Activated T-cell treated with anti-CD3 and anti-CD28 coated beads, Interleukin-2, amount 50 U/mL, for 4 hours (primary cell): ENCODE results near the gene SLCO3A1. TPM values are rescaled to one million over a fixed set of nuclear protein-coding genes. Genes with fewer than 3 reads are reported as not detected.
"Not testable (repeated sequence)": the region's sequence is repeated elsewhere in the genome, so short reads cannot be mapped to it uniquely, and the experiment has no call there.

ENCODE experiments used
- ATAC-seq, 2 donors: fragments of 200-7000 bp; cut with Tn5 transposase; one replicate each; pipeline ENCODE4 v1.10.0; 2021
- DNase-seq: peaks from one replicate; pipeline ENCODE4 v3.0.0-alpha.2; 2020
- H3K27me3 Mint-ChIP-seq: one replicate; pipeline ENCODE4 v1.8.0; 2021; ENCODE audit warnings: low read depth, mixed read lengths
- H3K36me3 Mint-ChIP-seq: one replicate; pipeline ENCODE4 v1.8.0; 2022; ENCODE audit warnings: mixed read lengths; ENCODE audit not compliant: insufficient read depth
- H3K4me1 Mint-ChIP-seq: one replicate; pipeline ENCODE4 v1.8.0; 2021; ENCODE audit warnings: low read depth, mixed read lengths
- H3K4me3 Mint-ChIP-seq: one replicate; pipeline ENCODE4 v1.8.0; 2021; ENCODE audit warnings: mild to moderate bottlenecking, moderate library complexity, mixed read lengths
- H3K9me3 Mint-ChIP-seq: one replicate; pipeline ENCODE4 v1.8.0; 2021; ENCODE audit warnings: mixed read lengths
- total RNA-seq, 3 donors: library from RNA; stranded (reverse); gene quantifications; one replicate each; pipeline ENCODE4 v1.2.1, GENCODE V29; 2021

SLCO3A1 gene
- total RNA-seq, 3 donors from 2014 or later, result 3.6 to 6.1 (median 4.8) TPM

- Mint-ChIP-seq H3K9me3 (no peaks in the 10 kb centered on the region), H3K4me1 (peaks cover 39% of the 10 kb centered on the region), H3K36me3 (no peaks in the 10 kb centered on the region), H3K4me3 (no peak overlapping the region), H3K27me3 (no peaks in the 10 kb centered on the region)
- ATAC-seq (no peak), DNase-seq (no peak)
Observed at GRCh38 chr15:92044203-92044909, 190.8 kb downstream of the SLCO3A1 start.

- Mint-ChIP-seq H3K27me3 (no peaks in the 10 kb centered on the region), H3K9me3 (no peaks in the 10 kb centered on the region), H3K36me3 (no peaks in the 10 kb centered on the region), H3K4me1 (peaks cover 20% of the 10 kb centered on the region), H3K4me3 (no peak overlapping the region)
- ATAC-seq (no peak), DNase-seq (no peak)
Observed at GRCh38 chr15:92047900-92048299, 194.4 kb downstream of the SLCO3A1 start.

- no peak for ATAC-seq
- no peak overlapping the region for H3K4me3 Mint-ChIP-seq
- H3K9me3 Mint-ChIP-seq, result no peaks in the 10 kb centered on the region
- DNase-seq, result no peak
- H3K36me3 Mint-ChIP-seq, result no peaks in the 10 kb centered on the region
- peaks cover 14% of the 10 kb centered on the region for H3K4me1 Mint-ChIP-seq
- no peaks in the 10 kb centered on the region for H3K27me3 Mint-ChIP-seq
Observed at GRCh38 chr15:92048739-92049138, 195.2 kb downstream of the SLCO3A1 start.

GRCh38 chr15:92049290-92049989, 195.9 kb downstream of the SLCO3A1 start:
- DNase-seq (no peak), ATAC-seq (no peak)
- Mint-ChIP-seq H3K27me3 (no peaks in the 10 kb centered on the region), H3K4me1 (peaks cover 7% of the 10 kb centered on the region), H3K9me3 (no peaks in the 10 kb centered on the region), H3K4me3 (no peak overlapping the region), H3K36me3 (no peaks in the 10 kb centered on the region)

GRCh38 chr15:92050220-92050898, 196.9 kb downstream of the SLCO3A1 start:
- no peak overlapping the region for H3K4me3 Mint-ChIP-seq
- DNase-seq (no peak), ATAC-seq (no peak)
- peaks cover 3% of the 10 kb centered on the region for H3K4me1 Mint-ChIP-seq
- no peaks in the 10 kb centered on the region for H3K36me3 Mint-ChIP-seq
- no peaks in the 10 kb centered on the region for H3K9me3 Mint-ChIP-seq
- H3K27me3 Mint-ChIP-seq, result no peaks in the 10 kb centered on the region

- H3K4me1 Mint-ChIP-seq, result peaks cover 6% of the 10 kb centered on the region
- no peak overlapping the region for H3K4me3 Mint-ChIP-seq
- no peaks in the 10 kb centered on the region for H3K9me3 Mint-ChIP-seq
- H3K36me3 Mint-ChIP-seq, result no peaks in the 10 kb centered on the region
- ATAC-seq (no peak), DNase-seq (no peak)
- H3K27me3 Mint-ChIP-seq, result no peaks in the 10 kb centered on the region
Observed at GRCh38 chr15:92051716-92052115, 198.2 kb downstream of the SLCO3A1 start.

- Mint-ChIP-seq H3K9me3 (no peaks in the 10 kb centered on the region), H3K4me3 (no peak overlapping the region), H3K27me3 (no peaks in the 10 kb centered on the region), H3K4me1 (peaks cover 8% of the 10 kb centered on the region), H3K36me3 (peaks cover 3% of the 10 kb centered on the region)
- ATAC-seq (no peak), DNase-seq (no peak)
Observed at GRCh38 chr15:92053753-92054316, 200.3 kb downstream of the SLCO3A1 start.

- DNase-seq (no peak), ATAC-seq (no peak)
- no peak overlapping the region for H3K4me3 Mint-ChIP-seq
- no peaks in the 10 kb centered on the region for H3K27me3 Mint-ChIP-seq
- peaks cover 6% of the 10 kb centered on the region for H3K4me1 Mint-ChIP-seq
- H3K9me3 Mint-ChIP-seq, result no peaks in the 10 kb centered on the region
- peaks cover 3% of the 10 kb centered on the region for H3K36me3 Mint-ChIP-seq
Observed at GRCh38 chr15:92056875-92057274, 203.4 kb downstream of the SLCO3A1 start.

GRCh38 chr15:92059036-92059970, 205.8 kb downstream of the SLCO3A1 start:
- no peaks in the 10 kb centered on the region for H3K9me3 Mint-ChIP-seq
- H3K36me3 Mint-ChIP-seq, result peaks cover 4% of the 10 kb centered on the region
- peaks cover 9% of the 10 kb centered on the region for H3K4me1 Mint-ChIP-seq
- H3K4me3 Mint-ChIP-seq, result no peak overlapping the region
- DNase-seq (no peak), ATAC-seq (no peak)
- H3K27me3 Mint-ChIP-seq, result no peaks in the 10 kb centered on the region

GRCh38 chr15:92059971-92060311, 206.4 kb downstream of the SLCO3A1 start:
- H3K4me1 Mint-ChIP-seq, H3K4me3 Mint-ChIP-seq, H3K9me3 Mint-ChIP-seq, H3K27me3 Mint-ChIP-seq, H3K36me3 Mint-ChIP-seq, ATAC-seq, DNase-seq: not testable (repeated sequence)

- Mint-ChIP-seq H3K9me3 (no peaks in the 10 kb centered on the region), H3K4me3 (no peak overlapping the region), H3K27me3 (no peaks in the 10 kb centered on the region), H3K36me3 (peaks cover 7% of the 10 kb centered on the region), H3K4me1 (peaks cover 6% of the 10 kb centered on the region)
- no peak for DNase-seq
- ATAC-seq, result no peak
Observed at GRCh38 chr15:92061511-92062195, 208.1 kb downstream of the SLCO3A1 start.

- H3K27me3 Mint-ChIP-seq, result no peaks in the 10 kb centered on the region
- DNase-seq, result no peak
- H3K36me3 Mint-ChIP-seq, result peaks cover 7% of the 10 kb centered on the region
- no peaks in the 10 kb centered on the region for H3K9me3 Mint-ChIP-seq
- no peak for ATAC-seq
- H3K4me1 Mint-ChIP-seq, result peaks cover 9% of the 10 kb centered on the region
- no peak overlapping the region for H3K4me3 Mint-ChIP-seq
Observed at GRCh38 chr15:92062505-92062904, 209.0 kb downstream of the SLCO3A1 start.

GRCh38 chr15:92068121-92068520, 214.6 kb downstream of the SLCO3A1 start:
- Mint-ChIP-seq H3K9me3 (no peaks in the 10 kb centered on the region), H3K36me3 (peaks cover 4% of the 10 kb centered on the region), H3K4me3 (no peak overlapping the region), H3K4me1 (peaks cover 46% of the 10 kb centered on the region), H3K27me3 (no peaks in the 10 kb centered on the region)
- DNase-seq (no peak), ATAC-seq (peak in 1 of 2 donors; percentile 29)
